IPS DF 19.7 (cell line): ENCODE results near the gene TMCO4.
"Not testable (repeated sequence)": the region's sequence is repeated elsewhere in the genome, so short reads cannot be mapped to it uniquely, and the experiment has no call there.

ENCODE experiments used
- DNase-seq: peaks from one replicate; pipeline ENCODE4 v3.0.0-alpha.2; 2013; ENCODE audit warnings: low read depth, low spot score

Gene TMCO4

DNA sequence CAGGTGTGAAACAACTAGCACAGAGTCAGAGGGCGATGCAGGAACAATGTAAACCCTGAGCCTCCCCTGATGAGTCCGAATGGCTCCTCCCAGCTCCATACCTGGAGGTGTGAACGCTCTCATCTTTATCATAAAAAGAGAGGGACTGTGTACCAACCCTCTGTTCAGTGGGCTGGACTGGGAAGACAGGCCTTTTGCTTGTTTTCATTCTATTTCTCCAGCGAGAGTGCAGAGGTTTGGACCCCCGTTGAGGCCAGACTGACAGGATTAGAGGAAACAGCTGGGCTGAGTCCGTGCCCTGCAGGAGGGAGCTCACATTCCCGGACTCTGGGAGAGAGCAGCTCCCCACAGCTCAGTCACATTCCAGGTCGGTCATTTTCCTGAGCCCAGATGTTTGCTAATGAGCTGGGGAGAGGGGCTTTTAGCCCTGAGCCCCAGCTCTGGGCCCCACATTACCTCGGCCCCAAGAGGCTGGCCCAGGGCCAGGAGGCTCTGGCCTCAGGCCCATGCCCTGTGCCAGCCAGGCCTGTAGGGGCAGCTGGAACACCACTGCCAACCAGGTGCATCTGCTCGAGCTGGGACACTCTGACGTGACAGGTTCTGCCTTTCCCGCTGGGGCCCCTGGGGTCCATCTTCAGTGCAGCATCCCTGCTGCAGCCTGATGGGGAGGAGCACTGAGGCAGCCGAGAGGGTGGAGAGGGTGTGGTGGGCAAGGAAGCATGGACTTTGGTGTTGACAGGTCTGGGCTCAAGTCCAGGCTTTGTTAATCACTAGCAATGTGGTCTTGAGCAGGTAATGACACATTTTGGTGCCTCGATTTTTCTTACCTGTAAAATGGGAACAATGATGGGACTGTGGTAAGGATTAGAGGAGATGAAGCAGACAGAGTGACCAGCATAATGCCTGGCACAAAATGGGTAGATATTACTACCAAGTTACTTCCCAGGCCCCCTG is 159.1 kb downstream of the TMCO4 start:
- DNase-seq = no peak

DNA sequence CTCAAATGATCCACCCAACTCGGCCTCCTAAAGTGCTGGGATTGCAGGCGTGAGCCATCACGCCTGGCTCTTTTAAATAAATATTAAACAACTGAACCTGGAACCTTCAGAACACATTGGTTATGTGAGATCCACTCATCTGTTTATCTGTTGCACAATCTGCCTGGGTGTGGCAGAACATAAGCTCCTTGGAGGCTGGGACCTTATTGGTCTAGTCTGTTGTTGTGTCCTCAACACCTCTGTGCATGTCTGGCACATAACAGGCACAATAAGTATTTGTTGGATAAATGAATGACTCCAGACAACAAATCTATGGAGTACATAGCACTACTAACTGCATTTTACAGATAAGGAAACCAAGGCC is 159.7 kb downstream of the TMCO4 start:
- no peak for DNase-seq

DNA sequence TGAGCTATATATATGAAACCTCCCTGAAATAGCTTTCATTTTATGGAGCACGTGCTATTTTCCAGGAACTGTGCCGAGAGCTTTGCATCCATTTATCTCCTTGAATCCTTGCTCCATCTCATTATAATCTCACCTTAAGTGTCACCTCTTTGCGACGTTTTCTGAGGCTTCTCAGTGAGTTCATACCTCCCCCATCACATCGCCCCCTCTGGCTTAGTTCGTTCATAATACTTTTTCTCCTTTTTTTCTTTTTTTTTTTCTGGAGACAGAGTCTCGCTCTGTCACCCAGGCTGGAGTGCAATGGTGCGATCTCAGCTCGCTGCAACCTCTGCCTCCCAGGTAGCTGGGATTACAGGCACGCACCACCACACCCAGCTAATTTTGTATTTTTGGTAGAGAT is 160.5 kb downstream of the TMCO4 start:
- DNase-seq = not testable (repeated sequence)

DNA sequence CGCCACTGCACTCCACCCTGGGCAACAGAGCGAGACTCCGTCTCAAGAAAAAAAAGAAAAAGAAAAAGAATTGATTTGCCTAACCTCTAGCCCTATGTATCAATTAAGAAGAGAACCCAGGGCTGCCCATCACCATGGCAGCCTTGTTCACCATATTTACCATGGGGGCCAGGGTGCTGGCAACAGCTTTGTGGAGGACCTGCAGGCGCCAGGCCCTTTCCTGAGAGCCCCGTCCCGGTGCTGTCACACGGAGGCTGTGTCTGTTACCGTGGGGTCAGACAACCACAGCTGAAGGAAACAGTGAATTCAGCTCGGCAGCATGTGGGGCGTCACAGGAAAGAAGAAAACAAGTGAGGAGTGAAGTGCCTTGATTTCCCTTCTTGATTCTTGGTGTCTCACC is 162.1 kb downstream of the TMCO4 start:
- no peak for DNase-seq

DNA sequence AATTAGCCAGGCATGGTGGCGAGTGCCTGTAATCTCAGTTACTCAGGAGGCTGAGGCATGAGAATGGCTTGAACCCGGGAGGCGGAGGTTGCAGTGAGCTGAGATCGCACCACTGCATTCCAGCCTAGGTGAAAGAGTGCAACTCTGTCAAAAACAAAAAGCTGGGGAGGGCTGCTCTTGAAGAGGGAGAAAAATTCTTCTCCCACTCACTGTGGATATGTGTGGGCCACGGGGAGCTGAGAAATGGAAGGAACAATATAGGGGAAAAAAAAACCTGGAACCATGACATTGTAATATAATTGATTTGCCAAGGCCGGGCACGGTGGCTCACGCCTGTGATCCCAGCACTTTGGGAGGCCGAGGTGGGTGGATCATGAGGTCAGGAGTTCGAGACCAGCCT is 163.0 kb downstream of the TMCO4 start:
- DNase-seq = not testable (repeated sequence)

DNA sequence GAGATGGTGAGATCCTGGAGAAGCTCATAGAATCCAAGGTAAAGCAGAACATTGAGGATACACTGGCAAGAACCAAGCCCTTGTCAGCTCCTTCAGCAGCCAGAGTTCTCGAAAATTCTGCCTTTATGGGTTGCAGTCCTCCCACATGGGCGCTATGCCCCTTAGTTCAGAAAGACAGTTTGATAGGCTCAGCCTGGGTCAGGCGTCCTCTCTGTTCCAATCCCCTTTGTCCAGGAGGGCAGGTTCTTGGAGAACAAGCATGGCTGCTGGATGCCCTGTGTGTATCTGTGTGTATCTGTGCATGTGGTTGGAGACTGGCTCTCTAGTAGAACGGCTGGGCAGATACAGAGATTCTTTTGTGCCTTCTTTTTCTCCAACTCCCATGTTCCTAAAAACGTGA is 163.7 kb downstream of the TMCO4 start:
- no peak for DNase-seq

DNA sequence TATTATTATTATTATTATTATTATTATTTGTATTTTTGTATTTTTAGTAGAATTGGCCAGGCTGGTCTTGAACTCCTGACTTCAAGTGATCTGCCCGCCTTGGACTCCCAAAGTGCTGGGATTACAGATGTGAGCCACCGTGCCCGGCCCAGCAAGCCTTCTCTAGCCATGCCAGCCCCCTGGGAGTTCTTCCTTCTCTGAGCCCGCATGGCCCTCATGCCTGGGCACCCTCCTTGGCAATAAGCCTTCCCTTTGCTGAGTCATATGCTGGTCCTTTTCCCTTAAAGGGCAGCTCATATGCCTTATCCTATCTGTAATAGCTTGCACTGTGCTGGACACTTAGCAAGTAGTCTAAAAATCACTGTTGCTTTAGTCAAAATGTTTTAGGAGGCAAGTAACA is 164.1 kb downstream of the TMCO4 start:
- no peak for DNase-seq

DNA sequence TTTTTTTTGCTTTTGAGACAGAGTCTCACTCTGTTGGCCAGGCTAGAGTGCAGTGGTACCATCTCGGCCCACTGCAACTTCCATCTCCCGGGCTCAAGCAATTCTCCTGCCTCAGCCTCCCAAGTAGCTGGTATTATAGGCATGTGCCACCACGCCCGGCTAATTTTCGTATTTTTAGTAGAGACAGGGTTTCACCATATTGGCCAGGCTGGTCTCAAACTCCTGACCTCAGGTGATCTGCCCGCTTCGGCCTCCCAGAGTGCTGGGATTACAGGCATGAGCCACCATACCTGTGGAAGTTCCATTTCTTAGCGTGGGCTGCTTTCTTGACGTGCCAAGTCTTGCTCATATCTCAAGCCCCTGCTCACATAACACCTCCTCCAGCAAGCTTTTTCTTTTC is 164.7 kb downstream of the TMCO4 start:
- DNase-seq = not testable (repeated sequence)

DNA sequence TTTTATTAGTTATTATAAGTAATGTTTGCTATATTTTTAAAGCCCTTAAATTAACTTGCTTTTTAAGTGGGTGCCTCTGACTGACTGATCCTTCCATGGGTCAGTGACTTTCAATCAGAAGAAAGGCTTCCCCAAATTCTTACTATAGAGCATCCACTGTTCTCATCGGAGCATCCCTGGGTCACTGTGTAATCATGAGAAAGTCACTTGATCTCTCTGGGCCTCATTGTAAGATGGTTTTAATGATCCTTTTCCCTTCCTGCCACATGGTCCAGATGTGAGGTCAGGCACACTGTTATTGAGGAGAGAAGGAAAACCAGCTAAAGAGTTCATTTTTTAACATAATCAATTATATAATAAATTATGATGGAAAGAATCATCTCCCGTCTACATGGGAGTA is 166.6 kb downstream of the TMCO4 start:
- no peak for DNase-seq
